HG02759 (cell line): ENCODE results near the gene SIN3B.

ENCODE experiments used
- ATAC-seq: cut with Tn5 transposase; IDR thresholded peaks from one replicate; pipeline ENCODE4 v1.9.1; 2021; ENCODE audit warnings: mild to moderate bottlenecking, moderate library complexity; ENCODE audit not compliant: unreplicated experiment

The SIN3B gene

DNA sequence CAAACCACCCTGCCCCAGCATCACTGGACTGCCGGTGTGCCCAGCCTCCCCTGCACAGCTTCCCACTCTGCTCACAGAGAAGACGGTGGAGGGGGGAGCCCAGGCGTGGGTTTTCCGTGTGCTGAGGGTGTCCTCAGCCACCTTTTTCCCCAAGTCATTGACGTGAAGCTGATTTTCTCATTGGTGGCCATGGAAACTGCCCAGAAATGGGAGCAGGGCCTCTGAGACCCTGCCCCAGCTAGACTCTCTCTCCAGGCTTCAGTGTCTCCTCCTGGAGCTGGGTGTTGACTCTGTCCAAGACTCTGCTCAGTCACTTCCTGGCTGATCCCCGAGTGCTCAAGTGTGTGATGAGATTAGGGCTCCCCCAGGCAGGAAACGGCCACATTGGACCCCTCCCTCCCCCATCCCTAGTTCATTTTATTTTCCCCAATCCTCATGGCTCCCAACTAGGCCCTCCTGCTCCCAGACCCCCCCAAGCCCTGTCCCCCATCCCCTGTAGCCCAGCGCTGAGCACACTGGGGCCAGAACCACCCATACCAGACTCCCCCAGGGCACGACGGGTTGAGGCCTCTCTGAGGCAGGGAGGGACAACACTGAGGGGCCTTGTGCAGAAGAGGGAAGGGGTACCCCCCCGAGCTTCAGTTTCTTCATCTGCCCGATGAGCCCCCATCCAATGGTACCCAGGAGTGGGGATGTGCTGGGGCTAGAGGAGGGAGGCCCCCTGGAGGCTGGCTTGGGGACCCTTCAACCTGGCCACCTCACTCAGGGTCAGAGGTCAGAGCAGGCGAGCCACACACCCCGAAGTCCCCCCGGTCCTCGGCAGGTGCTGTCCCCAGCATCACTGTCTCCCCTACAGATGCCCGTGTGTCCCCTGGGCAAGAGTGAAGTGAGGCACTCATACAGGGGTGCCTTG, 58.4 kb downstream of the SIN3B start:
- ATAC-seq = no peak

DNA sequence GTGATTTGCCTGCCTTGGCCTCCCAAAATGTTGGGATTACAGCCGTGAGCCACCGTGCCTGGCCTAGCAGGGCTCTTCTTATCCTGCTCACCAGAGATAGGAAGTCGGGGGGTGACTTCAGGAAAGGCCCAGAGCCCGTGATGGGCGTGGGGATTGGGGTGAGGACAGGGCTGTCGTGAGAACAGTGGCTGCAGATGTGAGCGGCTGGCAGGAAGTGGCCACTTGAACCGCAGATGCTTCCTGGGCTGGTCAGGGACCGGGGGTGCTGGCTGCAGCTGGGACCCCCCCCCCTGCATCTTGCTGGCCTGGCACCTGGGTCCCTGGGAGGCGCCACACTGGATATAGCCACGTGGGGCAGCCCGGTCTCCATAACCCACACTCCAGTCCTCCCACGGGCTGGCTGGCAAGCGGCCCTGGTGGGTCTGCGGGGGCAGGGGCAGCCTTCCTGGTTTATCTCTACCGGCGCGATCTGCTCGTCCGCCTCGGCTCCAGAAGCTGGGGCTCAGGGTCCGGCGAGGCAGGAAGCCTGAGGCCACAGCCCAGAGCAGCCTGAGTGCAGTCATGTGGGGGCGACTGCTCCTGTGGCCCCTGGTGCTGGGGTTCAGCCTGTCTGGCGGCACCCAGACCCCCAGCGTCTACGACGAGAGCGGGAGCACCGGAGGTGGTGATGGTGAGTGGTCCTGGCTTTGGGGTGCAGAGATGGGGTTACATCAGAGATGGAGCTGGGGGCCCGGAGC, 59.6 kb downstream of the SIN3B start, which contains the start of gene F2RL3:
TSS of gene F2RL3 (plus strand) at position 371 of the 737 bp plus-strand sequence. CDS start at position 562, 191 bp downstream.
- peak; percentile 53 for ATAC-seq

DNA sequence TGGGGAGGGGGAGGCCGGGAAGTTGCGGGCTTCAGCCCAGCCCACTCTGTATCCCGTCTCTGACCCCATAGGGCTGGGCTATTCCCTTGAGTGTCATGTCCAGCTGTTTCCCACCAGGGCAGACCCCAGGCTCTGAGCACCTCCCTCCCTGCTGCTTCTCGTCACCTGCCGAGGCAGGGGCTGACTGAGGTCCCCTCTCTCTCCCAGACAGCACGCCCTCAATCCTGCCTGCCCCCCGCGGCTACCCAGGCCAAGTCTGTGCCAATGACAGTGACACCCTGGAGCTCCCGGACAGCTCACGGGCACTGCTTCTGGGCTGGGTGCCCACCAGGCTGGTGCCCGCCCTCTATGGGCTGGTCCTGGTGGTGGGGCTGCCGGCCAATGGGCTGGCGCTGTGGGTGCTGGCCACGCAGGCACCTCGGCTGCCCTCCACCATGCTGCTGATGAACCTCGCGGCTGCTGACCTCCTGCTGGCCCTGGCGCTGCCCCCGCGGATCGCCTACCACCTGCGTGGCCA, 60.2 kb downstream of the SIN3B start:
- no peak for ATAC-seq

- ATAC-seq = no peak
Measured at GRCh38 chr19:16889883-16890460, 60.8 kb downstream of the SIN3B start.

- no peak for ATAC-seq
Measured at GRCh38 chr19:16890461-16891184, 61.4 kb downstream of the SIN3B start.

- no peak for ATAC-seq
Measured at GRCh38 chr19:16891696-16892382, 62.6 kb downstream of the SIN3B start.

DNA sequence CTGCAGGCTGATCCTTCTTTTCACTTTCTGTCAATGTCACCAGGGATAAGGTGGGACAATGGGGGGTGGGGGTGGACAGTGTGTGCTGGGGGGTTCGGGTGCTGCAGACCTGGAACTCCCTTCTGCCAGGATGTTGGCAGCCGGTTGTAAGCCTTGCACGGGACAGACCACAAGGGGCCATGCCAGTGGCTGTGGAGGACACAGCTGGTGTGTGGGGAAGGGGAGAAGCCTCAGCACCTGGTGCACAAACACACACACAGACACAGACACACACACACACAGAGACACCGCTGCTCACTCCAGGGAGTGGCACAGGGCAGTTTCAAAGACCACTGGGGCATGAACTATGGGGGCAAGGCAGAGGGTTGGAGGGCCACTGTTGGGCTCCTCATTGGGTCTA, 63.2 kb downstream of the SIN3B start:
- no peak for ATAC-seq

DNA sequence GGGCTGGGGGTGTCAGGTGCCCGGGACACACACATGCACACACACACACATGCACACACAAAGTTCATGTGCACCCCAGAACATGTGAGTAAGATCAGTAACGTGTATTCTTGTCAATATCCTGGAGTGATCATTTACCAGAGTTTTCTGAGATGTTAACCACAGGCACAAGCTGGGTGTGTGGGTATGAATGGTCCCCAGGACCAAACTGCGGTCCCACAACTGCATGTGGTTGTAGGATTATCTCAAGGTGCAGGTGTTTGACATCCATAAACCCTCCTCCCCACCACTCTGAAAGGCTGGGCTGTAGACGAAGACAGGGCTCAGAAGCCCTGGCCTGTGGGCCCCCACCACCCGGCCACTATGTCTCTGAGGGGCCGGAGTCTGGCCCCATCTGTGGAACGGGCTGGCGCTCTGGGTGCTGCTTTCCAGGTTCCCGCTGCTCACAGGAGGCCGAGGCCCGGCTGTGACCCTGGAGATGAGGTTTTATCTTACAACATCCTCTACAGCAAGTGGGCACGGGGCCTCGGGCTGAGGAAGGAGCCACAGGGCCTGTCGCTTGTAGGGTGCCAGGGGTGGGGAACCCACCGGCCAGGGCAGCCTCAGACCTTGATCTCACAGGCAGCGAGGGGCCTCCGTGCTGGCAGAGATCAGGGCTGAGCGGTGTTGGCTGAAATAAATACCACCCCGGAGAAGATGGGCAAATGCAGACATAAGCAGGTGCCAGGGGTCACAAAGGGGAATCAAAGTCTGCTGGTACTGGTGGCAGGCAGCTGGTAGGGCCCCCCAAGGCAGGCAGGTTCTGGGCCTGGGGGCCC, 63.9 kb downstream of the SIN3B start:
- no peak for ATAC-seq

DNA sequence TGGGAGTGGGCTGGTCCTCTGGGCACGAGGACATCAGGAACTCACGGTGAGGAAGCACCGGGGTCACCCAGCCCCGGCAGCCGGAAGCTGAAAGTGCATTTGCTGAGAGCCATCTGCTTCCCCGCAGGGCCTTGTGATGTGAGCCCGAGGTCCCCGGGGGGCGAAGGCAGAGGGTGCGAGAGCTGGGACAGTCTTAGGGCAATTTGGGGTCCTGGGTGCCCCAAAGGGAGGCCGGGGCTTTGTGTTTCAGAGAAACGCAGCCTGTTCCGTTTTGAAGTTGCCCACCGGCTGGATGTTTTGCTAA, 64.4 kb downstream of the SIN3B start:
- ATAC-seq = no peak

DNA sequence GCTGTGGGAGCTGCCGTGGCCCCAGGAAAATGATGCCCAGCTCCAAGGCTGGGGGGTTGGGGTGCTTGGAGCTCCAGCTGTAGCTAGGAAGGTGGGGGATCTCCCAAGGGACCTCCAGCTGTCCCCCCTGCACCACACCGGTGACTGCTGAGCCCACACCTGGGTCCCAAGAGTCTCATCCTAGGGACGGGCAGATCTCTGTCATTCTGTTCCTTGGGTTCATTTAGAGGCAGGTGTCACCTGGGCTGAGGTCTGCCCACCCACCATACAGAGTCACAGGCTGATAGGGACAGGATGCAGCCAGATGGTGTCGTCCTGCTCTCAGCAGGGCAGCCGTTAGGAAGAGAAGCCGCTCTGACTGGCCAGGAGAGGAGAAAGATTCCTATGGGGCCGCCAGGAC, 64.9 kb downstream of the SIN3B start:
- no peak for ATAC-seq

GRCh38 chr19:16895467-16896145, 66.4 kb downstream of the SIN3B start:
- ATAC-seq = no peak

GRCh38 chr19:16896146-16897028, 67.2 kb downstream of the SIN3B start:
- peak; percentile 20 for ATAC-seq

- peak; percentile 54 for ATAC-seq
Measured at GRCh38 chr19:16897029-16897855, 68.0 kb downstream of the SIN3B start.

GRCh38 chr19:16897856-16898161, 68.6 kb downstream of the SIN3B start:
- no peak for ATAC-seq

- ATAC-seq = no peak
Measured at GRCh38 chr19:16898361-16899015, 69.3 kb downstream of the SIN3B start.

GRCh38 chr19:16899566-16900075, 70.4 kb downstream of the SIN3B start:
- no peak for ATAC-seq
